Suprapubic skin (tissue), 4 donors: ENCODE data around the gene WDR6.

Source experiments
- CTCF ChIP-seq, 2 donors: fragments of 200-600 bp in 1 of 2; fragments of 450-650 bp in 1 of 2; sonication (generic) in 1 of 2; IDR thresholded peaks; one replicate each; pipeline ENCODE4 v1.5.1; 2016 to 2019; ENCODE audit warnings: antibody characterized with exemption in 2 of 2, mild to moderate bottlenecking in 1 of 2, moderate library complexity in 1 of 2
- EP300 ChIP-seq: sonication (generic); formaldehyde crosslinking; IDR thresholded peaks from one replicate; pipeline ENCODE4 v1.6.1; 2017; ENCODE audit warnings: antibody characterized with exemption
- POLR2A ChIP-seq, 2 donors: fragments of 450-650 bp; IDR thresholded peaks; one replicate each; pipeline ENCODE4 v1.6.1; 2017; ENCODE audit warnings: antibody characterized with exemption in 2 of 2, mild to moderate bottlenecking in 2 of 2, moderate library complexity in 2 of 2
- POLR2AphosphoS5 ChIP-seq, 3 donors: sonication (generic); formaldehyde crosslinking; IDR thresholded peaks; one replicate each; pipeline ENCODE4 v1.6.1; 2017; ENCODE audit warnings: antibody characterized with exemption in 3 of 3

GRCh38 chr3:49026536-49026935 lies 19.3 kb downstream of the WDR6 start:
- TF ChIP-seq CTCF (IDR thresholded peaks at IDR 0.05): no peak
- TF ChIP-seq POLR2A (IDR thresholded peaks at IDR 0.05): no peak
- no peak for TF ChIP-seq POLR2AphosphoS5 (IDR thresholded peaks at IDR 0.05)
- TF ChIP-seq EP300: no peak
